ENCODE measurements around the gene UPK3BL1. TPM values are rescaled to one million over a fixed set of nuclear protein-coding genes. Genes with fewer than 3 reads are reported as not detected.
"Not testable (repeated sequence)": the region's sequence is repeated elsewhere in the genome, so short reads cannot be mapped to it uniquely, and the experiment has no call there.

Gene UPK3BL1
- total RNA-seq, 1 experiment from 2014 or later: 12.4 TPM

- not testable (repeated sequence) for H4K8ac ChIP-seq (replicated peaks; ENCODE audit: insufficient read length, low read depth, low read length); H3K23me2 ChIP-seq (ENCODE audit: insufficient read length, low read depth, low read length, poor library complexity, severe bottlenecking); H3K79me1 ChIP-seq (ENCODE audit: insufficient read depth, low read depth, low read length, poor library complexity, severe bottlenecking); H3K27me3 Mint-ChIP-seq (ENCODE audit: low read depth); H4K91ac ChIP-seq (ENCODE audit: insufficient read length, low read depth, low read length); H3K4me1 ChIP-seq (ENCODE audit: insufficient read depth, low read length); H3K9ac ChIP-seq (ENCODE audit: extremely low read depth, insufficient read length, low read length); H2AFZ ChIP-seq (ENCODE audit: low read length); H3K79me2 ChIP-seq (ENCODE audit: insufficient read depth, low read length); H3K4me2 ChIP-seq (ENCODE audit: insufficient read depth, insufficient read length, low read length); H2BK5ac ChIP-seq (ENCODE audit: insufficient read length, low read length); H3K23ac ChIP-seq (ENCODE audit: insufficient read length, low read depth, low read length); H3K27ac ChIP-seq (ENCODE audit: insufficient read length, low read depth, low read length); H3K14ac ChIP-seq (ENCODE audit: insufficient read depth, low read length); H2BK120ac ChIP-seq (ENCODE audit: low read depth, low read length, poor library complexity, severe bottlenecking); H3K18ac ChIP-seq (ENCODE audit: insufficient read length, low read depth, low read length); H3K27ac Mint-ChIP-seq; H4K20me1 ChIP-seq (ENCODE audit: control insufficient read depth, insufficient read depth, insufficient read length); H2BK20ac ChIP-seq (ENCODE audit: low read depth, low read length, poor library complexity, severe bottlenecking); H3K27me3 ChIP-seq (ENCODE audit: insufficient read depth, low read length); H3K4me1 Mint-ChIP-seq; H3K4ac ChIP-seq (ENCODE audit: low read depth, low read length); H4K5ac ChIP-seq (ENCODE audit: insufficient read length, low read depth, low read length); H3K56ac ChIP-seq (ENCODE audit: insufficient read length, low read depth, low read length); H2AK5ac ChIP-seq (ENCODE audit: insufficient read length, low read length); H3K4me3 Mint-ChIP-seq; H3K9me3 ChIP-seq (ENCODE audit: control insufficient read depth, low read depth, low read length); DNase-seq; H3K9me3 Mint-ChIP-seq; H2BK12ac ChIP-seq (ENCODE audit: insufficient read length, low read depth, low read length); H3K36me3 Mint-ChIP-seq (ENCODE audit: insufficient read depth in 1 of 3, low read depth in 3 of 3); H3T11ph ChIP-seq (ENCODE audit: low read length); H2BK15ac ChIP-seq (ENCODE audit: low read depth, low read length)
- no CpG with 5 or more reads among the region's 2 CpGs for whole genome bisulfite sequencing (ENCODE audit: extremely low coverage, insufficient read length, low lambda C conversion rate)
These were observed 33.0 kb upstream of the UPK3BL1 start for GRCh38 chr7:102675545-102675944.

GRCh38 chr7:102673447-102674067 is 31.0 kb upstream of the UPK3BL1 start:
- H3K27ac Mint-ChIP-seq; H3K27me3 ChIP-seq (ENCODE audit: insufficient read depth, low read length): not testable (repeated sequence)

More at GRCh38 chr7:102673447-102674067, 31.0 kb upstream of the UPK3BL1 start:
- not testable (repeated sequence) for H3K4ac ChIP-seq (ENCODE audit: low read depth, low read length); H3K23me2 ChIP-seq (ENCODE audit: insufficient read length, low read depth, low read length, poor library complexity, severe bottlenecking); H3K27ac ChIP-seq (ENCODE audit: insufficient read length, low read depth, low read length); H2AFZ ChIP-seq (ENCODE audit: low read length); H3K56ac ChIP-seq (ENCODE audit: insufficient read length, low read depth, low read length); H3K9me3 Mint-ChIP-seq; H2AK5ac ChIP-seq (ENCODE audit: insufficient read length, low read length); H3K4me2 ChIP-seq (ENCODE audit: insufficient read depth, insufficient read length, low read length); H2BK120ac ChIP-seq (ENCODE audit: low read depth, low read length, poor library complexity, severe bottlenecking); H3K9ac ChIP-seq (ENCODE audit: extremely low read depth, insufficient read length, low read length); H4K20me1 ChIP-seq (ENCODE audit: control insufficient read depth, insufficient read depth, insufficient read length); H3K36me3 Mint-ChIP-seq (ENCODE audit: insufficient read depth in 1 of 3, low read depth in 3 of 3); H3K23ac ChIP-seq (ENCODE audit: insufficient read length, low read depth, low read length); H3K18ac ChIP-seq (ENCODE audit: insufficient read length, low read depth, low read length); DNase-seq; H4K91ac ChIP-seq (ENCODE audit: insufficient read length, low read depth, low read length); H2BK15ac ChIP-seq (ENCODE audit: low read depth, low read length); H3K14ac ChIP-seq (ENCODE audit: insufficient read depth, low read length); H3K4me3 Mint-ChIP-seq; H2BK5ac ChIP-seq (ENCODE audit: insufficient read length, low read length); H3K4me1 ChIP-seq (ENCODE audit: insufficient read depth, low read length); H3T11ph ChIP-seq (ENCODE audit: low read length); H4K5ac ChIP-seq (ENCODE audit: insufficient read length, low read depth, low read length); H4K8ac ChIP-seq (replicated peaks; ENCODE audit: insufficient read length, low read depth, low read length); H3K79me2 ChIP-seq (ENCODE audit: insufficient read depth, low read length); H3K79me1 ChIP-seq (ENCODE audit: insufficient read depth, low read depth, low read length, poor library complexity, severe bottlenecking); H3K9me3 ChIP-seq (ENCODE audit: control insufficient read depth, low read depth, low read length); H2BK20ac ChIP-seq (ENCODE audit: low read depth, low read length, poor library complexity, severe bottlenecking); H2BK12ac ChIP-seq (ENCODE audit: insufficient read length, low read depth, low read length); H3K27me3 Mint-ChIP-seq (ENCODE audit: low read depth); H3K4me1 Mint-ChIP-seq
- WGBS (ENCODE audit: extremely low coverage, insufficient read length, low lambda C conversion rate): no CpG with 5 or more reads among the region's 9 CpGs
